GM18873 (cell line): ENCODE results near the gene CDC7.
"Not testable (repeated sequence)": the region's sequence is repeated elsewhere in the genome, so short reads cannot be mapped to it uniquely, and the experiment has no call there.

Experiments used
- ATAC-seq: cut with Tn5 transposase; IDR thresholded peaks from one replicate; pipeline ENCODE4 v1.9.1; 2021; ENCODE audit warnings: mild to moderate bottlenecking, moderate library complexity, moderate number of reproducible peaks; ENCODE audit not compliant: unreplicated experiment, low FRiP score

Gene CDC7

GRCh38 chr1:91500756-91501522, at the start of gene CDC7:
TSS of gene CDC7 (plus strand) at chr1:91500851. CDS start at chr1:91501717, 866 bp downstream.
- peak; percentile 76 for ATAC-seq

- no peak for ATAC-seq
Observed at GRCh38 chr1:91454136-91454535, 46.5 kb upstream of the CDC7 start.

DNA sequence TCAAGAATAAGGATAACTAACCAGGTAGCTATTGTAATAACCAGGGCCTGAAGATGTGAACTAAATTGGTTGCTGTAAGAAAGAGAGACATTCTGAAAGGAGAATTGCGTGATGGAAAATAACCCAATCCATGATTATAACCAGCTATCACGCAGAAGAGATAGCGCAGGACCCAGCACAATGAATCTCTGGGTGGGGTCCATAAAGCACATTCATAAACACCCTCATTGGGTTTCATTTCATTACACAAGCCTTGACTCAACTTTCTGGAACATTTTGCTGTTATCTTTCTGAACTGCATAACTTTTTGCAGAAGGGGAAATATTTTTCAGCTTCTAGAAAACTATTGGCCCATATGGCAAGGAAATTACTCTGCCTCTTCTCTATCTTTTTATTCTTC, 45.3 kb upstream of the CDC7 start:
- no peak for ATAC-seq

- ATAC-seq, result no peak
Observed at GRCh38 chr1:91455896-91456295, 44.8 kb upstream of the CDC7 start.

DNA sequence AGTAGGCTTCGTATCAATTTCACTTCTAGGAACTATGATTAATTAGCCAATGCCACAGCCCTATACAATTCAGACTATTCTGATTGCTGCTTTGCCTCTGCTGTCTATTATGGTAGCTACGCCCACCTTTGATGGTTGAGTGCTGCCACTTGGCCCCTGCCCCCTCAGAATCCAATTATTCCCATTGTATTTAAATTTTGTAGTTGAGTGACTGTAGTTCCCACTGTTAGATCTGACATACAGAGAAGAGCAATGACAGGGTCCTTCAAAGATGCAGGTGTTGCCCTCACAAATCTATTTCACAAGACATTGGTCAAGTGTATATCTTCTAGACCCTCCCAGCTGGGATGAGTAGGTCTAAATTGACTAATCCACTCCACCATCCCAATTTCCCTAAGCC, 35.3 kb upstream of the CDC7 start:
- not testable (repeated sequence) for ATAC-seq

- no peak for ATAC-seq
Observed at GRCh38 chr1:91476533-91477217, 24.0 kb upstream of the CDC7 start.

GRCh38 chr1:91487469-91487868, 13.2 kb upstream of the CDC7 start:
- no peak for ATAC-seq

DNA sequence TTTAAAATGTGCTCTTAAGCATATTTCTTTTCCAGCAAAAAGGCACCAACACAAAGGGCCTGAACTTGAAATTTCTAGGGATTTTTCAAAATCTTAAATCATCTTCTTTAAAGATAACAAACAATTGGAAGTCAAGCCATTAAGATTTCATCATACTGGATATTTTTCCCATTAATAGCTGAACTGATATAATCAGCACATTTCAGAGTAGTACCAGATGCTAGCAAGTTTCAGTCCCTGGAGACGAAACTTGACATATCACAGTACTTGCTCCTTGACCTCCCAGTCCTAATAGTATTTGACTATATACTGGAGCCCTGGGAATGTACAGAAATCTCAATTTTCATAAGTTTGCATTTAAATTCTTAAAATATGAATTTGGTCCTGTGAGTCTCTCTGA, 10.2 kb upstream of the CDC7 start:
- ATAC-seq, result no peak

DNA sequence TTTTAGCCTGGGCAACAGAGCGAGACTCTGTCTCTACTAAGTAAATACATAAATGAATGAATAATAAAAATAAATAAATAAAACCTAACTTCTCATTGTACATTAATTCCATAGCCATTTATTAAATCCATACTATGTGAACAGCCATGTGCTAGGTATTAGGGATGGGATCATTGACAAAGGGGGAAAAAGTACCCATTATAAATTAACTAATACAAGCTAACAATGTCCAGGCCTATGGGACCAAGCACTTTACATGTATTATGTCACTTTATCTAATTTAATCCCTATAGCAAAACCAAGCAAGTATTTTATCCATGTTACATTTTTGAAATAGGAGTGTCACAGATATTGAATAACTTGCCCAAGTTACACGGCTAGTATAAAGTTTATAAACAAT, 2.6 kb upstream of the CDC7 start:
- ATAC-seq, result no peak

DNA sequence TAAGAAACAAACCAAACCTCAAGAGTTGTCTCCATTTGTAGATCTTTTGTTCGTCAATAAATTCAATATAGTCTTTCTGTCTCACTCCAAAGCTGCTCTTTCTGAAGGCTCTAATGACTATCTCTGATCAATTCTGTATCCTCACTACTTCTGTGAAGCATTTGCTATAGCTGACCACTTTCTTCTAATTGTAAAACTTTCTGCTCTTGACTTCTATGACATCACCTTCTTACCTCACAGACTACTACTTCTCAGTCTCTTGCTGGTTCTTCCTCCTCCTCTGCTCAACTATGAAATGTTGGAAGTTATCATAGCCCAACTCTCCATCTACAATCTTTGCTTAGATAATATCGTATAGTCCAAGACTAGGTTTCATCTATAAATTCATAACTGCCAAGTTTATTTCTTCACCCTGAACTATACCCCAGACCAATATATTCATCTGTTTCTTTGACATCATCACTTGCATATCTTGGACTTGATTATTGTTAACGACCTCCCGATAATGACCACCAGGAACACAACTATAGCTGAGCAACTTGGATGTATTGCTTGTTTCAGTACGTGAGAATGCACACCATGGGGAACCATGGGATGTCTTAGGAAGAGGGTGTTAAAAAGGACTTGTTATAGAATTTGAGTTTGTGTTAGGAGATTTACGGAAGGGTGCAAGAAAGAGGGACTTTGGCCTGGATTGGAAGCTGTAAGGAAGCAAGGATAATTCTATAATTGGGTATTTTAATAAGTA, 2.0 kb upstream of the CDC7 start:
- ATAC-seq, result no peak

DNA sequence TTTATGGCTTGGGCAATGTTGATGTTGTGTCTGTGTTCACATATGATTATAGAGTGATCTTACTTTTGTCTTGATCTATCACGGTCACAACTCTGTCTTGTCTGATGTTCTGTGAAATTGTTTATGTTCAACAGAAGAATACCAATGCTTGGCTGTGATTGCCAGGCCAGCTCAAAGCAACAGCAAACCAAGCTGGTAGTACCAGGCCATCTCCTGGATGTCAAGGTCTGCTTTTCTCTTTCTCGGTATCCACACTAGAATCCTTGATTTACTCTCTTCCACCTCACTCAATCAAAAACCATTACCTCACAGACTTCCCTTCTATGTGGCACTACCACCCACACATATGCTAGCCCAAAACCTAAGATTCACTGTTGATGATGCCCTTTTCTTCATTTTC, 1.3 kb upstream of the CDC7 start:
- no peak for ATAC-seq

DNA sequence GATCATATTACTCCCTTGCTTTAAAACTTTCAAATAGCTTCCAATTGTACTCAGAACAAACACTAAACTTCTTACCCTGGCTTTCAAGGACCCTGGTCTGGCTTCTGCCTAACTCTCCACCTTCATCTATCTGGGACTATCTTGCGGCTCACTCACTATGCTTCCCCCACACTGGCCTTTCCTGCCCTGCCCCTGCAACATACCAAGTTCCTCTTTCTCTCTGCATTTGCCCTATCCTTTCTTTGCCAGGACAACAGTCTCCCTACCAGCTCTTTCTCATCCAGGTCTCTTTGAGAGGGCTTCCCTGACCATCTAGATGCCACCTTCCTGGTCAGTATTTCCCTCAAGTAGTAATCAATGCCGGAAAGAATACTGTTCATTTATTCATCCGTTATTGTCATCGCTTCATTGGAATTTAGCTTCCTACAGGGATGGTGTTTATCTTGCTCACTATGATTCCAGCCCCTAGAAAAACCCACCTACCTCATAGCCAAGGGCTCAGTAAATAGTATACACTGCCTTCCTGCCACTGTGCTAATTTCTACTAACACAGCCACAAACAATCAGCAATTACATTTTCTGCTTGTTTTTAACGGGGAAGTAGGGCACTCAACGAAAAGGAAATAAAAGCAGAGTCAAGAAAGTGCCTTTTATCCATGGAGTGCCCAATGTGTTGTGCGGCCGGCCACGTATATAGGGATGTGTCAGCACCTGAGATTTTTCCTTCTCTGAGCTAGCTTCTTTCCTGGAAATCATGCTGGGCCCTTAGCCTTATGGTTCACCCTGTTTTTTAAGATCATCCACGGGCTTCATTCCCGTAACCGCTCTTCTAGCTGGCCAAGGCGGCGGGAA, 521 bp upstream of the CDC7 start:
- ATAC-seq, result peak; percentile 2

DNA sequence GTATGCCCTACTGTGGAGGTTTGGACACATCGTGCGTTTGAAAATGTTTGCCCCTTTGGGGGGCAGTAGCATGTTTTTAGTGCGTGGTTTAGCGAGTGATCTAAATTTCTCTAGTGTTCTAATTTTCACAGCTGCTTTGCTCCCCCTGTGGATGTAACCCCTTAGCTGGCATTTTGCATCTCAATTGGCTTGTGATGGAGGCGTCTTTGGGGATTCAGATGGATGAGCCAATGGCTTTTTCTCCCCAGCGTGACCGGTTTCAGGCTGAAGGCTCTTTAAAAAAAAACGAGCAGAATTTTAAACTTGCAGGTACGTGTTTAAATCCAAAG, 836 bp downstream of the CDC7 start:
- peak; percentile 9 for ATAC-seq

DNA sequence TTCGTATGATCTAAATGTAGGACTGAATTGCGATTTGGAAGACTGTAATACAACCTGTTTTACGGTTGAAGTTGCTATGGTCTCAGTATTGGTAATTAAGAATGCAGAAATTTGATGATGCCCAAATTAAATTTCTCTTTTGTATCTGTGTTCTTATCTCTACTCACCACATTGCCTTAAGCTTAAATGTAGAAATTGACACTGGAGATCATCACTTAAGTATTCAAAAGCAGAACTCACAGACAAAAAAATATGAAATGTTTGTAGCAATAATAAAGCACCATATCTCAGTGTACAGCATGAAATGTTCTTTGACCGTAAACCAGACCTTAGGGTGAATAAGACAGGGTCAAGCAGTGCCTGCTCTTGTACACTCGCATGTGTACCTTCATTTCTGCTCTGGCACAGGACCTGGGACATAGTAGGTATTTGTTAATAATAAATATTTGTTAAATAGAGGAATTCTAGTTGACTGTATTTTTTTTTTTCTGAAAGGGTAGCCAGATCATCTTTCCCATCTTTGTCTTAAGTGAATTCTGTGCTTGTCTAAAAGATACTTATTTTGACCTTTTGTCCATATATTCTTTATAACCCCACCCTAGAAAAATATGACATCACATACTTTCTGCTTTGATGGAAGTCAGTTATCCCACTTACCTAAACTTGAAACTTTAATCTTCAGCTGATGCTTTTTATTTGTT, 1.5 kb downstream of the CDC7 start:
- no peak for ATAC-seq

- no peak for ATAC-seq
Observed at GRCh38 chr1:91502672-91503184, 2.1 kb downstream of the CDC7 start.

- ATAC-seq, result no peak
Observed at GRCh38 chr1:91503332-91503900, 2.8 kb downstream of the CDC7 start.

GRCh38 chr1:91503975-91504530, 3.4 kb downstream of the CDC7 start:
- ATAC-seq, result no peak

GRCh38 chr1:91505086-91505485, 4.4 kb downstream of the CDC7 start:
- ATAC-seq, result no peak

- no peak for ATAC-seq
Observed at GRCh38 chr1:91506071-91506470, 5.4 kb downstream of the CDC7 start.
